Endodermal cell (in vitro differentiated cells): ENCODE results near the gene CPN2. TPM values are rescaled to one million over a fixed set of nuclear protein-coding genes. Genes with fewer than 3 reads are reported as not detected.

Experiments used
- DNase-seq: peaks from one replicate; pipeline ENCODE4 v3.0.0-alpha.2; 2017
- H3K27ac ChIP-seq: 2 replicates; pipeline ENCODE4 v1.5.1; 2013; ENCODE audit warnings: mild to moderate bottlenecking, low read depth, low read length, moderate library complexity
- H3K27me3 ChIP-seq: 2 replicates; pipeline ENCODE4 v1.6.1; 2013; ENCODE audit warnings: mild to moderate bottlenecking, low read length, moderate library complexity; ENCODE audit not compliant: insufficient read depth, control insufficient read depth, poor library complexity, severe bottlenecking
- H3K36me3 ChIP-seq: 2 replicates; pipeline ENCODE4 v1.7.0; 2013; ENCODE audit warnings: mild to moderate bottlenecking, low read length, moderate library complexity; ENCODE audit not compliant: control insufficient read depth, insufficient read depth
- H3K4me1 ChIP-seq: one replicate; pipeline ENCODE4 v1.7.0; 2013; ENCODE audit warnings: low read length; ENCODE audit not compliant: control insufficient read depth, insufficient read depth
- H3K4me3 ChIP-seq: 2 replicates; pipeline ENCODE4 v1.5.1; 2013; ENCODE audit warnings: mild to moderate bottlenecking, low read length, moderate library complexity
- H3K9ac ChIP-seq: 2 replicates; pipeline ENCODE4 v1.6.1; 2013; ENCODE audit warnings: mild to moderate bottlenecking, low read length, moderate library complexity; ENCODE audit not compliant: poor library complexity, severe bottlenecking; ENCODE audit errors: extremely low read depth
- H3K9me3 ChIP-seq: 2 replicates; pipeline ENCODE4 v1.6.1; 2013; ENCODE audit warnings: mild to moderate bottlenecking, low read length, moderate library complexity; ENCODE audit not compliant: control insufficient read depth
- H3K27ac Mint-ChIP-seq: 2 replicates; pipeline ENCODE4 v1.8.0; 2020; ENCODE audit warnings: mixed read lengths
- H3K27me3 Mint-ChIP-seq: 2 replicates; pipeline ENCODE4 v1.8.0; 2021; ENCODE audit warnings: mild to moderate bottlenecking, mixed read lengths; ENCODE audit not compliant: insufficient read depth
- H3K36me3 Mint-ChIP-seq: 2 replicates; pipeline ENCODE4 v1.8.0; 2020; ENCODE audit warnings: low read depth, mixed read lengths
- H3K4me1 Mint-ChIP-seq: 2 replicates; pipeline ENCODE4 v1.8.0; 2020; ENCODE audit warnings: mixed read lengths
- H3K4me3 Mint-ChIP-seq: 2 replicates; pipeline ENCODE4 v1.8.0; 2020; ENCODE audit warnings: mild to moderate bottlenecking, moderate library complexity, mixed read lengths
- H3K9me3 Mint-ChIP-seq: 2 replicates; pipeline ENCODE4 v1.8.0; 2020; ENCODE audit warnings: mild to moderate bottlenecking, mixed read lengths
- CTCF ChIP-seq: fragments of 200-600 bp; sonication (generic); conservative IDR thresholded peaks from 2 replicates; pipeline ENCODE4 v1.5.0; 2021; ENCODE audit warnings: antibody characterized with exemption, mild to moderate bottlenecking
- WGBS, 2 experiments: methylation state at CpG; one replicate each; pipeline versions ENCODE4 v1.1.5 to v1.1.7; 2013; ENCODE audit warnings: missing lambda C conversion rate in 2 of 2, mixed read lengths in 1 of 2; ENCODE audit not compliant: insufficient coverage in 1 of 2, insufficient read length in 1 of 2; 5-methylcytosine and 5-hydroxymethylcytosine counted together
- total RNA-seq, 2 donors: library from RNA; stranded (reverse); fragmentation: NEBNext Ultra II Directional in 1 of 2; extraction: Animal tissue kit (Norgen Biotek cat#: 25700) in 1 of 2; gene quantifications; 2 replicates in 1 of 2; 3 replicates in 1 of 2; pipeline ENCODE4 v1.2.1, GENCODE V29; 2021

The CPN2 gene
- total RNA-seq, 2 donors from 2014 or later: 0.22 TPM; not detected in 1

DNA sequence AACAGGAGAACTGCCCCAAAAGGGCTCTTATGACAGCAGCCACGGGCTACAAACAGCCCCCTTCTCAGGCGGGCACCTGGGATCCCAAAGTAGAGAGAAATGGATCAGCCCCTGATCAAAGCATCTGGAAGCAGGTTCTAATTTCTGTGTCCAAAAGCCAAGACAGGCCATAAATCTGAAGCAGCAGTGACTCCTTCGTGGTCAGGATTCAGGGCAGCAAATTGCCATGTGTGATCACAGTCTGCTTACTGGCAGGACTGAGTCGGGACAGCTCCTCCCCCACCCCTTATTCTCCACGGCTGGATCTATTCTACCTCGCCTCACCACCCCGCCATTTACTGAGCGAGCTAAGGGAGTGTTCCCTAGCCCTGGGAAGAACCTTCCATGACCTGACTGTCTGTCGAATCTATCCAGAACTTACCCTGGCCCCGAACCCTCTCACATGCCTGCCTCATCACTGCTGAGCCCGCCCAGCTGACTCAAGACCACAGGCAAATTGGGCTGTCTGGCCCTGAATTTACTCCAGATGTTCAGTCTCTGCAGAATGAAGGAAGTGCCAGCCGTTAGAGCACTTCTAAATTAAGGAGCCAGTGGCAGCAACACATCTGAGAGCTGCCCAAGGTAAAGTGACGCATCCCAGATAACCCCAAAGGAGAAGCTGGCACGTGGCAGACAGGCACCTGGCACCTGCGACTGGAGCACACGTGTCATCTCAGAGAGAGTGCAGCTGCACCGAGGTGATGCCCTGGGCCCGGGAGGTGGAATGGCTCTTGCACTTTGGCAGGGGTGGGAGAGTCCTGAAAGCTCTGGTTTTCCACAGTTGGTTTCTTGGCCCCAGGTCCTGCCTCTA lies 17.1 kb upstream of the CPN2 start:
- peaks cover 11% of the 10 kb centered on the region for H3K4me1 ChIP-seq
- Mint-ChIP-seq H3K27me3 (peaks cover 28% of the 10 kb centered on the region), H3K36me3 (no peaks in the 10 kb centered on the region), H3K4me3 (no peak overlapping the region), H3K9me3 (no peaks in the 10 kb centered on the region), H3K27ac (no peak overlapping the region), H3K4me1 (peaks cover 20% of the 10 kb centered on the region)
- no peaks in the 10 kb centered on the region for H3K36me3 ChIP-seq
- no peak overlapping the region for H3K27ac ChIP-seq
- no peaks in the 10 kb centered on the region for H3K9me3 ChIP-seq
- no peak for TF ChIP-seq CTCF
- WGBS, 2 experiments: 70 to 75% methylated on average over 18 of the region's 18 CpGs
- peaks cover 19% of the 10 kb centered on the region for H3K27me3 ChIP-seq
- no peak for DNase-seq
- no peak overlapping the region for H3K9ac ChIP-seq
- no peak overlapping the region for H3K4me3 ChIP-seq

DNA sequence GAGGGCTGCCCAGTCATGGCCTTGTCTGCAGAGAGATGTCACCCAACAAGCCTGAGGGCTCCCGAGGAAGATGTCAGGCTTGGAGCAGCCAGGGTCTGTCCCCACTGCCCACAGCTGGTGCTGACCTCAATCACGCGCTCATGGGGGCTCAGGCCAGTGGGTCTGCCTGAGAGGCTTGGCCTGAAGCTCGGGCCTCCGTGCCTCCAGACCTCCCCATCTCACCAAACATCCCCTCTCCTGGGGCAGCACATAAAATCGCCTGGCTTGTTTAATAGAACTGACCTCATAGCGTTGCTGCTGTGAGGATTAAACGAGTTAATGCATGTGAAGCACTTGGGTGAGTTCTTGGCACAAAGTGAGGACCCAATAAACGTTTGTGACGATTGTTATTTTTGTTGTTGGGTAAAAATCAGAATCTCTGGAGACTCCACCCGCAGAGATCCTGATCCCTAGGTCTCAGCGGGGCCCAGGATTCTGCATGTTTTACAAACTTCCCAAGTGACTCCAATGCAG lies 14.9 kb upstream of the CPN2 start:
- Histone ChIP-seq H3K9ac (no peak overlapping the region), H3K4me1 (peaks cover 11% of the 10 kb centered on the region), H3K27me3 (peaks cover 19% of the 10 kb centered on the region), H3K36me3 (no peaks in the 10 kb centered on the region), H3K4me3 (no peak overlapping the region), H3K9me3 (no peaks in the 10 kb centered on the region), H3K27ac (no peak overlapping the region)
- peaks cover 39% of the 10 kb centered on the region for H3K27me3 Mint-ChIP-seq
- no peak for DNase-seq
- peaks cover 20% of the 10 kb centered on the region for H3K4me1 Mint-ChIP-seq
- H3K4me3 Mint-ChIP-seq: no peak overlapping the region
- no peak for TF ChIP-seq CTCF
- H3K27ac Mint-ChIP-seq: no peak overlapping the region
- H3K9me3 Mint-ChIP-seq: no peaks in the 10 kb centered on the region
- no peaks in the 10 kb centered on the region for H3K36me3 Mint-ChIP-seq
- WGBS, 2 experiments: 91 to 95% methylated on average over 9 to 12 of the region's 12 CpGs

DNA sequence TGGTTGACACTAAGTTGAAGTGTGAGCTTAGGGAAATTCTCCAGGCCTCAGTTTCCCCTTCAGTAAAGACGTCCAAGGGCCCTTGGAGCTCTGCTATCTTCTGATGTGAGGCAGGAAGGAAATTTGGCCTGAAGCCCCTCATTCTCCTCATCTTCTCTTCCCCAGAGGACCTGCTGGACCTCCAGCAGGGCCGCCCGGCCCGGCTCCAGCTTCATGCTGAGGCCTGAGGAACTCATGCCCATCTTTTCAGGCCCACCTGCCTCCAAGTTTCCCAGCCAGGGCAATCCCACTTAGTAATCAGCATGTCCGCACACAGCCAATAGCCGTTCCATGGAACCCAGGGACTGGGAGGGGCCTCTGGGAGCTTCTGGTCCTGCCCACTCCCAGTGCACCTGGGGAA lies 14.4 kb upstream of the CPN2 start:
- no peak overlapping the region for H3K27ac ChIP-seq
- peaks cover 20% of the 10 kb centered on the region for H3K4me1 Mint-ChIP-seq

More for the DNA sequence above, 14.4 kb upstream of the CPN2 start:
- Histone ChIP-seq H3K4me1 (peaks cover 11% of the 10 kb centered on the region), H3K4me3 (no peak overlapping the region), H3K9ac (no peak overlapping the region), H3K27me3 (peaks cover 17% of the 10 kb centered on the region), H3K36me3 (no peaks in the 10 kb centered on the region), H3K9me3 (no peaks in the 10 kb centered on the region)
- DNase-seq: no peak
- Mint-ChIP-seq H3K27ac (no peak overlapping the region), H3K36me3 (no peaks in the 10 kb centered on the region), H3K27me3 (peaks cover 44% of the 10 kb centered on the region), H3K4me3 (no peak overlapping the region), H3K9me3 (no peaks in the 10 kb centered on the region)
- TF ChIP-seq CTCF: no peak
- WGBS, 2 experiments: 90 to 100% methylated on average over 6 of the region's 6 CpGs
